ENCODE data around the gene NAMPT.

NAMPT gene

GRCh38 chr7:106203473-106203872, 81.3 kb downstream of the NAMPT start:
- no peak for TF ChIP-seq RAD21 (IDR thresholded peaks at IDR 0.05; ENCODE audit: low read depth)
- no peak for TF ChIP-seq YY1 (IDR thresholded peaks at IDR 0.05; ENCODE audit: low read depth)
- TF ChIP-seq EGR1 (IDR thresholded peaks at IDR 0.05): no peak
- no peak for TF ChIP-seq REST (IDR thresholded peaks at IDR 0.05; ENCODE audit: low read depth)

GRCh38 chr7:106201164-106201563, 83.6 kb downstream of the NAMPT start:
- no peak for TF ChIP-seq EP300 (IDR thresholded peaks at IDR 0.05; ENCODE audit: borderline replicate concordance)
- TF ChIP-seq CEBPB (IDR thresholded peaks at IDR 0.05): no peak
- no peak for TF ChIP-seq MAX (IDR thresholded peaks at IDR 0.05)
- TF ChIP-seq RAD21 (IDR thresholded peaks at IDR 0.05; ENCODE audit: low read depth): no peak
- no peak for TF ChIP-seq CREB1 (IDR thresholded peaks at IDR 0.05; ENCODE audit: low read depth)
- TF ChIP-seq YY1 (IDR thresholded peaks at IDR 0.05; ENCODE audit: low read depth): no peak
- TF ChIP-seq TEAD4 (IDR thresholded peaks at IDR 0.05): no peak
- TF ChIP-seq FOXM1 (IDR thresholded peaks at IDR 0.05; ENCODE audit: borderline replicate concordance, low read depth): no peak
- no peak for TF ChIP-seq REST (IDR thresholded peaks at IDR 0.05; ENCODE audit: low read depth)
- no peak for TF ChIP-seq NFIC (IDR thresholded peaks at IDR 0.05)
- no peak for TF ChIP-seq ZBTB7A (IDR thresholded peaks at IDR 0.05; ENCODE audit: low read depth)
- TF ChIP-seq USF1 (IDR thresholded peaks at IDR 0.05): no peak
- no peak for TF ChIP-seq TCF12 (IDR thresholded peaks at IDR 0.05; ENCODE audit: low read depth)
- TF ChIP-seq TAF1 (IDR thresholded peaks at IDR 0.05; ENCODE audit: low read depth): no peak
- no peak for TF ChIP-seq EGR1 (IDR thresholded peaks at IDR 0.05)

- TF ChIP-seq CEBPB (IDR thresholded peaks at IDR 0.05) (no peak), REST (IDR thresholded peaks at IDR 0.05; ENCODE audit: low read depth) (no peak), TEAD4 (IDR thresholded peaks at IDR 0.05) (no peak), TAF1 (IDR thresholded peaks at IDR 0.05; ENCODE audit: low read depth) (no peak), RAD21 (IDR thresholded peaks at IDR 0.05; ENCODE audit: low read depth) (no peak), USF1 (IDR thresholded peaks at IDR 0.05) (no peak), YY1 (IDR thresholded peaks at IDR 0.05; ENCODE audit: low read depth) (no peak), NFIC (IDR thresholded peaks at IDR 0.05) (no peak)
These were observed 84.9 kb downstream of the NAMPT start for GRCh38 chr7:106199813-106200364.

- no peak for TF ChIP-seq TEAD4 (IDR thresholded peaks at IDR 0.05)
- TF ChIP-seq ZBTB7A (IDR thresholded peaks at IDR 0.05; ENCODE audit: low read depth): no peak
- no peak for TF ChIP-seq RAD21 (IDR thresholded peaks at IDR 0.05; ENCODE audit: low read depth)
- TF ChIP-seq NFIC (IDR thresholded peaks at IDR 0.05): no peak
These were observed 85.8 kb downstream of the NAMPT start for GRCh38 chr7:106199024-106199423.
